Measurements from ENCODE around the gene DLG2. TPM values are rescaled to one million over a fixed set of nuclear protein-coding genes. Genes with fewer than 3 reads are reported as not detected.

DLG2 gene
- total RNA-seq, 4 donors from 2014 or later: 2.9 to 30.2 (median 22.6) TPM

DNA sequence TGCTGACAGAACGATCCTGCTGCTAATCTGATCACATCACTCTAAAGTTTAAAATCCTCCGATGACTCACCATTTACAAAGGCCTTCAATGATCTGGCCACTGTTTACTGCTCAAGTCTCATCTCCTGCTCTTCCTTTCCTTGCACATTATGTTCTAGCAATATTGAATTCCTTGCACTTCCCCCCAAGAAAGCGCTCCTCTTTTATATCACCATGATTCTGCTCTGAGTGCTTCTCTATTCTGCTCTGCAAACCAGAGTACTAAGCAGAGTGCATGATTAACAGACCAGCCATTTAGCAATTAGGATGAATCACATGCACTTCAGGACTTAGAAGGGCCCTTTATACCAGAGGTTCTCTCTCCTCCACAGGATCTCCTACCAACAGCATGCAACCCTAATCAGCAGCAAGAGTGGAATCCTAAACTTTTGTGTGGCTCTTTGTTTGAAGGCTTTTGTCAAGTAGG is 1218.2 kb downstream of the DLG2 start:
- no peak for DNase-seq
- Histone ChIP-seq H3K36me3 (no peaks in the 10 kb centered on the region), H3K4me1 (no peaks in the 10 kb centered on the region), H3K4me3 (no peak overlapping the region), H3K27me3 (no peaks in the 10 kb centered on the region), H3K27ac (no peak overlapping the region), H3K9me3 (no peaks in the 10 kb centered on the region)
- intact Hi-C loops (cut with DNase I; ENCODE audit: low total_unique reads): no loop called here
- TF ChIP-seq, protein P1, sequence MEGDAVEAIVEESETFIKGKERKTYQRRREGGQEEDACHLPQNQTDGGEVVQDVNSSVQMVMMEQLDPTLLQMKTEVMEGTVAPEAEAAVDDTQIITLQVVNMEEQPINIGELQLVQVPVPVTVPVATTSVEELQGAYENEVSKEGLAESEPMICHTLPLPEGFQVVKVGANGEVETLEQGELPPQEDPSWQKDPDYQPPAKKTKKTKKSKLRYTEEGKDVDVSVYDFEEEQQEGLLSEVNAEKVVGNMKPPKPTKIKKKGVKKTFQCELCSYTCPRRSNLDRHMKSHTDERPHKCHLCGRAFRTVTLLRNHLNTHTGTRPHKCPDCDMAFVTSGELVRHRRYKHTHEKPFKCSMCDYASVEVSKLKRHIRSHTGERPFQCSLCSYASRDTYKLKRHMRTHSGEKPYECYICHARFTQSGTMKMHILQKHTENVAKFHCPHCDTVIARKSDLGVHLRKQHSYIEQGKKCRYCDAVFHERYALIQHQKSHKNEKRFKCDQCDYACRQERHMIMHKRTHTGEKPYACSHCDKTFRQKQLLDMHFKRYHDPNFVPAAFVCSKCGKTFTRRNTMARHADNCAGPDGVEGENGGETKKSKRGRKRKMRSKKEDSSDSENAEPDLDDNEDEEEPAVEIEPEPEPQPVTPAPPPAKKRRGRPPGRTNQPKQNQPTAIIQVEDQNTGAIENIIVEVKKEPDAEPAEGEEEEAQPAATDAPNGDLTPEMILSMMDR (IDR thresholded peaks at IDR 0.05): no peak
- no peak for TF ChIP-seq POLR2A (IDR thresholded peaks at IDR 0.05)

DNA sequence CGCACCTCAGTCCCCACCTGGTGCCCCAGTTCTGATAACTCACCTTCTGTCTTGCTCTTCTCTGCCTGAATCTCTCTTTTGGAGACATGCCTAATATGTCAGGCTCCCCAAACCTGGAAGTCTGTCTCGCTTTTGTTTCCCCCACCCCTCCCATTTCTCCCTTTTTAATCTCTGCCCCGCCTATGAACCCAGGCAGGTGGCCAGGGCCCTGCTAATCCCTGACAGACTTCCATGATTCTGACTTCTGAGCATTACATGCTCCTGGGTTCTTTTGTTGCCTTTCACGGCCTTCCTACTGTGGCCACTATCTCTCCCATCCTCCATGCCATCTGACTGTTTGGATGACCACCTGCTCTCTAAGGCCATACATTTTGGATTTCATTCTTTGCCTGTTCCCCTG is 1220.1 kb downstream of the DLG2 start:
- Histone ChIP-seq H3K4me3 (no peak overlapping the region), H3K4me1 (no peaks in the 10 kb centered on the region), H3K27ac (no peak overlapping the region), H3K27me3 (no peaks in the 10 kb centered on the region), H3K36me3 (no peaks in the 10 kb centered on the region), H3K9me3 (no peaks in the 10 kb centered on the region)
- intact Hi-C loops (cut with DNase I; ENCODE audit: low total_unique reads): no loop called here
- DNase-seq: no peak
- no peak for TF ChIP-seq POLR2A (IDR thresholded peaks at IDR 0.05)
- TF ChIP-seq, protein P1 (IDR thresholded peaks at IDR 0.05): no peak

DNA sequence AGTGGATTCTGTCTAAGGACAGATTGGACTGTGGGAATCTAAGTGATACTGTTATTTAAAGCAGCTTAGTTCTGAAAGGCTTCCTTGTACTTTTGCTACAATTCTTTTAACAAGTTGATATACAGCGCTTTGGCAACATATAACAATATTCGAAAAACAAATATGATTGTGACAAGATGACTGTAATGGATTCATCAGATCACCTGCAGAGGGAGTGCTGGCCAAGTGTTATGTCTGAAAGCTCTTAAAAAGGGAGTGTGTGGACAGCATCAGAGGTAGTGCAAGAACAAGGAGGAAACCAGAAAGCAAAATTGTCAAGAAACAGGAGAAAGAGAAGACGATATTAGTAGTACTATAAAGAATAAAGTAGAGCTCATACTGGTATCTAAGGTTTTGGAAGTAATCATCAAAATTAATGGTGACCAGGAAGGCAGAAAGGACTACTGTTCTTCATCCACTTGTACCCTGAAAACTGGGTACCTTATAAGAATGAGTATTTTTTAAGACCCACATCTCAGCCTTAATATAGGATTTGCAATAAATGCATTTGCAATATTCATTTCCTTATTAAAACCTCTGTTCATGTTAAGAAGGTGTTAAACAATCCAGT is 1229.0 kb downstream of the DLG2 start:
- H3K9me3 ChIP-seq: no peaks in the 10 kb centered on the region
- H3K4me3 ChIP-seq: no peak overlapping the region
- no peaks in the 10 kb centered on the region for H3K4me1 ChIP-seq
- no peaks in the 10 kb centered on the region for H3K36me3 ChIP-seq
- no peak overlapping the region for H3K27ac ChIP-seq
- TF ChIP-seq, protein P1 (IDR thresholded peaks at IDR 0.05): no peak
- TF ChIP-seq POLR2A (IDR thresholded peaks at IDR 0.05): no peak
- intact Hi-C loops (cut with DNase I; ENCODE audit: low total_unique reads): no loop called here
- no peaks in the 10 kb centered on the region for H3K27me3 ChIP-seq
- no peak for DNase-seq

DNA sequence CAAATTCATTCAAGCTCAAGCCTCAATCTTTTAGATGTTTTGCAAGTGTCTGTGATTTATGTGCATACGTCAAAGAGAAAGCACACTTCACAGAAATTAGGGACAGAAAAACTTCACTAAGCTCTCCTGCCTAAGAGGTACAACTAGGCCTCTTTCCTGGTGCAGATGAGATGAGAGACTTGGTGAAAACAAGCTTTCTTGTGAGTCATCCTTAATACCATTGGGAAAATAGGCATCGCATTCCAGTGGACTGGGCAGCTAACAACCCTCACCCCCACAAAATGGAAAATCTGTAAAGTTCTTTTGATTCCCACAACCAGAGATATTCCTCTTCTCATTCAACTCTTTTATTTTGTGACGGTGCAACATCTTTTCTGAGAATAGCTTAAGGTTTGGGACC is 1230.6 kb downstream of the DLG2 start:
- H3K4me3 ChIP-seq: no peak overlapping the region
- no peaks in the 10 kb centered on the region for H3K27me3 ChIP-seq
- TF ChIP-seq, protein P1 (IDR thresholded peaks at IDR 0.05): no peak
- no peak for TF ChIP-seq POLR2A (IDR thresholded peaks at IDR 0.05)
- H3K27ac ChIP-seq: no peak overlapping the region
- no peaks in the 10 kb centered on the region for H3K9me3 ChIP-seq
- intact Hi-C loops (cut with DNase I; ENCODE audit: low total_unique reads): no loop called here
- H3K36me3 ChIP-seq: no peaks in the 10 kb centered on the region
- H3K4me1 ChIP-seq: no peaks in the 10 kb centered on the region
- no peak for DNase-seq

DNA sequence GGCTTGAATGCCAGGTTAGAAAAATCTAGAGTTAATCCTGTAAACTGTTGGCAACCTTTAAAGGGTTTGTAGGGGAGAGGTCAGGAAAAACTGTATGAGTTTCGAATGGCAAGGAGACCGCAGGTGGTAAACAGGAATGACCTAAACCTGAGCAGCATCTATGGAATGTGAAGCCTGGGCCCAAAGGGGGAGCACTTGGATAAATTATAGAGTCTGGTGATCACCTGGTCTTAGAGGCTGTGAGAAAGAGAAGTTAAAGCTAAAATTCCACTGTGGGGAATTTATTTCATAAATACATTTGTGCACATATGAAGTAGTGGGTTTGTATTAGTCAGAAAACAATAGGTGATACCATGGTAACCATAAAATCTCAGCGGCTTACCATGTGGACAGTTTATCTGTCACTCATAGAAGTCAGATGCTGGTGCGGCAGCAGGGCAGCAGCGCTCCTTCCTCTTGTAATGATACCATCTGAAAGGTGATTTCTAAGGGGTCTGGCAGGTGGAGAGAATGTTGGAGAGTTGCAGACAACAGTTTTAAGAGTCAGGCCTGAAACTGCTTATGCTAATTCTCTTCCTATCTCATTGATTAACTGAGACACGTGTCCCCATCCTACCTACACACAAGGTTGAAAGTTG is 1236.6 kb downstream of the DLG2 start:
- H3K9me3 ChIP-seq: no peaks in the 10 kb centered on the region
- no peak for DNase-seq
- no peaks in the 10 kb centered on the region for H3K27me3 ChIP-seq
- TF ChIP-seq POLR2A (IDR thresholded peaks at IDR 0.05): no peak
- intact Hi-C loops (cut with DNase I; ENCODE audit: low total_unique reads): no loop called here
- no peak overlapping the region for H3K4me3 ChIP-seq
- H3K4me1 ChIP-seq: no peaks in the 10 kb centered on the region
- H3K36me3 ChIP-seq: no peaks in the 10 kb centered on the region
- no peak overlapping the region for H3K27ac ChIP-seq

Data from uterus (tissue), 4 donors.